H1 (cell line): Measurements from ENCODE around the gene CYP27B1. TPM values are rescaled to one million over a fixed set of nuclear protein-coding genes. Genes with fewer than 3 reads are reported as not detected.

Experiments
- CBX5 ChIP-seq: fragments of 300-800, 300-1000 bp; sonication (generic); IDR thresholded peaks from 2 replicates; pipeline ENCODE4 v1.7.1; 2016; ENCODE audit warnings: antibody characterized with exemption, low read length, low read depth
- CHD7 ChIP-seq: fragments of 300-600 bp; sonication (generic); IDR thresholded peaks from 2 replicates; pipeline ENCODE4 v1.7.1; 2012; ENCODE audit warnings: low read length, moderate library complexity, mild to moderate bottlenecking, inconsistent platforms; ENCODE audit not compliant: insufficient replicate concordance
- CTBP2 ChIP-seq: IDR thresholded peaks from 2 replicates; pipeline ENCODE4 v1.7.0; 2011; ENCODE audit warnings: borderline replicate concordance, mild to moderate bottlenecking, moderate library complexity, mixed read lengths, low read length; ENCODE audit not compliant: insufficient read depth, insufficient read length
- E2F6 ChIP-seq: IDR thresholded peaks from 2 replicates; pipeline ENCODE4 v1.6.1; 2012; ENCODE audit warnings: inconsistent platforms
- GTF2F1 ChIP-seq: IDR thresholded peaks from 2 replicates; pipeline ENCODE4 v1.6.1; 2012; ENCODE audit warnings: low read depth, low read length, improper control_type of control experiment, borderline replicate concordance
- KDM1A ChIP-seq: fragments of 200-600, 300-600 bp; sonication (generic); IDR thresholded peaks from 2 replicates; pipeline ENCODE4 v1.7.1; 2016; ENCODE audit warnings: mild to moderate bottlenecking, low read length, borderline replicate concordance
- KDM5A ChIP-seq: fragments of 200-600 bp; IDR thresholded peaks from 2 replicates; pipeline ENCODE4 v1.7.1; 2012; ENCODE audit warnings: mild to moderate bottlenecking, low read length, inconsistent platforms, mixed read lengths
- SP4 ChIP-seq: IDR thresholded peaks from 2 replicates; pipeline ENCODE4 v1.6.1; 2012; ENCODE audit warnings: low read length, inconsistent platforms
- TAF7 ChIP-seq: optimal IDR thresholded peaks from 2 replicates; pipeline ENCODE3; 2011; ENCODE audit warnings: low read depth, mild to moderate bottlenecking, inconsistent platforms, low read length, moderate library complexity, borderline replicate concordance
- ZNF274 ChIP-seq: IDR thresholded peaks from 2 replicates; pipeline ENCODE4 v1.7.0; 2012; ENCODE audit warnings: low read length, borderline replicate concordance; ENCODE audit errors: extremely low read depth
- polyA plus RNA-seq, 7 experiments: library from polyadenylated mRNA; depleted of rRNA in 3 of 7; stranded (reverse) in 5 of 7; unstranded in 2 of 7; fragments of >200 nt in 5 of 7; fragments of 200-250 nt in 2 of 7; gene quantifications; 1 replicate in 5 of 7; 2 replicates in 1 of 7; 4 replicates in 1 of 7; pipeline versions ENCODE4 v1.2.1 to v1.2.3, GENCODE V29; 2011 to 2013; ENCODE audit warnings: missing spikeins in 2 of 7, mixed read lengths in 2 of 7
- total RNA-seq: library from RNA; stranded (reverse); fragmentation: NEBNext Ultra II Directional; extraction: Animal tissue kit (Norgen Biotek cat#: 25700); gene quantifications from 2 replicates; pipeline ENCODE4 v1.2.1, GENCODE V29; 2021

The CYP27B1 gene
- total and polyA plus RNA-seq, 2 of the 8 experiments (the other 6 are each of a cell fraction or from before 2014, with no cell fraction given), result 2.9 to 3.3 TPM

GRCh38 chr12:57771873-57772428, 5.1 kb upstream of the CYP27B1 start, which contains the start of gene METTL1 (continued):
- TF ChIP-seq E2F6 (peak; percentile 81), SP4 (peak; percentile 85), KDM5A (peak; percentile 88), CTBP2 (peak; percentile 69), GTF2F1 (no peak; the same call in 1 of the 2 replicates), CBX5 (no peak), KDM1A (no peak), CHD7 (no peak), TAF7 (peak; percentile 98), ZNF274 (no peak)
